ENCODE data around the gene GP2. TPM values are rescaled to one million over a fixed set of nuclear protein-coding genes. Genes with fewer than 3 reads are reported as not detected.

Gene GP2
- total RNA-seq (2022; extraction: Qiagen RNA extraction; ENCODE audit: low read depth) = not detected in 5 replicates

GRCh38 chr16:20327444-20328041 is at the start of gene GP2:
Gene GP2, minus strand, starts transcription at chr16:20327513. Its CDS starts 1,082 bp downstream, at chr16:20326431.

GRCh38 chr16:20352615-20353014 is 25.3 kb upstream of the GP2 start, which contains the start of gene UMOD:
Gene UMOD, minus strand, starts transcription at chr16:20352715. Its CDS starts 1,978 bp downstream, at chr16:20350737.

Other genes starting within 250 kb of the GP2 start
- not detected in 5 replicates for gene UMOD, start 25.2 kb upstream of the GP2 start, total RNA-seq (2022; extraction: Qiagen RNA extraction; ENCODE audit: low read depth)
- gene PDILT, start 77.2 kb upstream of the GP2 start, total RNA-seq (2022; extraction: Qiagen RNA extraction; ENCODE audit: low read depth) = not detected in 5 replicates
- gene ACSM5, start 82.0 kb upstream of the GP2 start, total RNA-seq (2022; extraction: Qiagen RNA extraction; ENCODE audit: low read depth) = not detected in 5 replicates
- gene ACSM2A, start 124.0 kb upstream of the GP2 start, total RNA-seq (2022; extraction: Qiagen RNA extraction; ENCODE audit: low read depth) = not detected in 5 replicates
- not detected in 5 replicates for gene ACSM2B, start 248.9 kb upstream of the GP2 start, total RNA-seq (2022; extraction: Qiagen RNA extraction; ENCODE audit: low read depth)

All from A549 treated with RU486 at 1 μM for 4 hours (cell line).